Hepatocyte (in vitro differentiated cells): ENCODE results near the gene WASHC2A. TPM values are rescaled to one million over a fixed set of nuclear protein-coding genes. Genes with fewer than 3 reads are reported as not detected.
"Not testable (repeated sequence)": the region's sequence is repeated elsewhere in the genome, so short reads cannot be mapped to it uniquely, and the experiment has no call there.

ENCODE experiments used
- DNase-seq: peaks from one replicate; pipeline ENCODE4 v3.0.0-alpha.2; 2016; ENCODE audit warnings: low spot score
- H2AFZ ChIP-seq: fragments of 200-600 bp; sonication (generic); 2 replicates; pipeline ENCODE4 v1.6.0; 2016; ENCODE audit warnings: antibody characterized with exemption, mild to moderate bottlenecking
- H3K27ac ChIP-seq: fragments of 200-600 bp; sonication (generic); 2 replicates; pipeline ENCODE4 v1.5.1; 2016; ENCODE audit warnings: mild to moderate bottlenecking
- H3K27me3 ChIP-seq: fragments of 200-600 bp; sonication (generic); 2 replicates; pipeline ENCODE4 v1.6.1; 2016
- H3K36me3 ChIP-seq: fragments of 200-600 bp; sonication (generic); replicated peaks from 2 replicates; pipeline ENCODE4 v1.5.1; 2016; ENCODE audit warnings: low read depth; ENCODE audit not compliant: insufficient read depth
- H3K4me1 ChIP-seq: fragments of 200-600 bp; sonication (generic); 2 replicates; pipeline ENCODE4 v1.5.1; 2016; ENCODE audit warnings: mild to moderate bottlenecking, moderate library complexity; ENCODE audit not compliant: insufficient read depth
- H3K4me2 ChIP-seq: fragments of 200-600 bp; sonication (generic); 2 replicates; pipeline ENCODE4 v1.6.0; 2016
- H3K4me3 ChIP-seq: fragments of 200-600 bp; sonication (generic); 2 replicates; pipeline ENCODE4 v1.5.1; 2016; ENCODE audit warnings: mild to moderate bottlenecking
- H3K79me2 ChIP-seq: fragments of 200-600 bp; sonication (generic); 2 replicates; pipeline ENCODE4 v1.6.0; 2017; ENCODE audit warnings: mild to moderate bottlenecking
- H3K9me2 ChIP-seq: fragments of 200-600 bp; sonication (generic); replicated peaks from 2 replicates; pipeline ENCODE4 v1.6.0; 2017; ENCODE audit warnings: mild to moderate bottlenecking; ENCODE audit not compliant: insufficient read depth
- H3K9me3 ChIP-seq: fragments of 200-600 bp; sonication (generic); 2 replicates; pipeline ENCODE4 v1.5.1; 2016; ENCODE audit warnings: low read depth, mild to moderate bottlenecking
- H4K20me1 ChIP-seq: fragments of 200-600 bp; sonication (generic); 2 replicates; pipeline ENCODE4 v1.6.0; 2016; ENCODE audit warnings: mild to moderate bottlenecking; ENCODE audit not compliant: insufficient read depth, poor library complexity, severe bottlenecking
- WGBS: methylation state at CpG from one replicate; pipeline ENCODE4 v1.1.6; 2016; ENCODE audit warnings: low lambda C conversion rate; ENCODE audit errors: missing lambda C conversion rate; 5-methylcytosine and 5-hydroxymethylcytosine counted together
- polyA plus RNA-seq: library from polyadenylated mRNA; unstranded; fragments of >200 nt; fragmentation: Nextera tagmentation; extraction: Ambion mirVana; gene quantifications from 2 replicates; pipeline ENCODE4 v1.2.1, GENCODE V29; 2016
- total RNA-seq: library from RNA; depleted of rRNA; stranded (reverse); fragments of >200 nt; gene quantifications from 2 replicates; pipeline ENCODE4 v1.2.3, GENCODE V29; 2014

WASHC2A gene
- total and polyA plus RNA-seq, 2 experiments from 2014 or later = 31.9 to 35.5 TPM

DNA sequence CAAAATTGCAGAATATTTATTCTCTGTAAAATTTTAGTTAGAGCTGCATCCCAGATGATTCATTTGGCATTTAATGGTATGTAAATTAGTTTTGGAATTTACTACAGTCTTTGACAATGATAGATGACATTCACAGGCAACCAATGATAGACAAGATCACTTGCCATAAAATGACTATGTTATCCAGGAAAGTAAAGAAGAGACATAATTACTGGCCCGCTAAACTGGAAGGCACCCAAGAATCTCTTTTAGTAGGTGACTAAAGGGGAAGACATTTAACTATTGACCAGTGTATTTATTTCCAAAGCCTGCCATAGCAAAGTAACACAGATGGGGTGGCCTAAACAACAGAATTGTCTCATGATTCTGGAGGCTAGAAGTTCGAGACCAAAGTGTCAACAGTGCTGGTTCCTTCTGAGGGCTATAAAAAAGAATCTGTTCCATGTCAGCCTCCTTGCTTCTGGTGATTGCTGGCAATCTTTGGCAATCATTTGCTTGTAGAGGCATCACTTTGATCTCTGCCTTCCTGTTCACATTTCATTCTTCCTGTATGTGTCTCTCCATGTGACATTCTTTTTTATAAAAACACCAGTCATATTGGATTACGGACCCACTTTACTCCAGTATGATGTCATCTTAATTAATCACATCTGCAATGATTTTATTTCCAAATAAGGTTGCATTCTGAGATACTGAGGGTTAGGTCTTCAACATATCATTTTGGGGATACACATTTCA lies 107.2 kb downstream of the WASHC2A start:
- not testable (repeated sequence) for H3K27me3 ChIP-seq, H3K79me2 ChIP-seq, H4K20me1 ChIP-seq, H3K4me2 ChIP-seq, H3K9me2 ChIP-seq, H3K27ac ChIP-seq, H3K4me1 ChIP-seq, H3K4me3 ChIP-seq, H2AFZ ChIP-seq, DNase-seq, H3K9me3 ChIP-seq, H3K36me3 ChIP-seq
- WGBS = 66% methylated on average over 3 of the region's 3 CpGs

Other genes with a start within 250 kb of the WASHC2A start
- 27.8 and 33.3 TPM in 2 replicates for gene PARG, start 125.9 kb upstream of the WASHC2A start, total RNA-seq
- 19.0 and 20.4 TPM in 2 replicates for gene PARG, start 125.9 kb upstream of the WASHC2A start, polyA plus RNA-seq
- gene TIMM23B, start 125.9 kb upstream of the WASHC2A start, total RNA-seq = 16.6 and 18.5 TPM in 2 replicates
- gene TIMM23B, start 125.9 kb upstream of the WASHC2A start, polyA plus RNA-seq = 15.0 and 22.6 TPM in 2 replicates
- 4.8 and 6.2 TPM in 2 replicates for gene AGAP6, start 79.5 kb upstream of the WASHC2A start, total RNA-seq
- gene AGAP6, start 79.5 kb upstream of the WASHC2A start, polyA plus RNA-seq = 7.6 and 12.7 TPM in 2 replicates
- gene ASAH2, start 183.6 kb downstream of the WASHC2A start, total RNA-seq = 7.9 and 9.7 TPM in 2 replicates
- 3.5 and 3.8 TPM in 2 replicates for gene ASAH2, start 183.6 kb downstream of the WASHC2A start, polyA plus RNA-seq